HepG2 (cell line): ENCODE data around the gene SAMD4A. TPM values are rescaled to one million over a fixed set of nuclear protein-coding genes. Genes with fewer than 3 reads are reported as not detected.
A peak's percentile ranks its signal among the peaks of the same experiment; 100 is the strongest.

Source experiments
- DR1 ChIP-seq: sonication (generic); formaldehyde crosslinking; IDR thresholded peaks from 2 replicates; pipeline ENCODE4 v1.8.0; 2021; ENCODE audit warnings: mild to moderate bottlenecking, missing genetic modification reagents, inconsistent platforms
- EEA1 ChIP-seq: sonication (generic); formaldehyde crosslinking; IDR thresholded peaks from 2 replicates; pipeline ENCODE4 v1.5.1; 2020; ENCODE audit warnings: mild to moderate bottlenecking, missing genetic modification reagents, borderline replicate concordance
- PHF21A ChIP-seq: sonication (generic); formaldehyde crosslinking; IDR thresholded peaks from 2 replicates; pipeline ENCODE4 v1.5.0; 2020; ENCODE audit warnings: mild to moderate bottlenecking, missing genetic modification reagents
- TCF7 ChIP-seq: sonication (generic); IDR thresholded peaks from 2 replicates; pipeline ENCODE4 v1.6.1; 2016; ENCODE audit warnings: antibody characterized with exemption, low read depth
- ZNF619 ChIP-seq: sonication (generic); formaldehyde crosslinking; IDR thresholded peaks from 2 replicates; pipeline ENCODE4 v1.4.0; 2020; ENCODE audit warnings: mild to moderate bottlenecking, missing genetic modification reagents
- ZNF746 ChIP-seq: sonication (generic); formaldehyde crosslinking; IDR thresholded peaks from 2 replicates; pipeline ENCODE4 v1.8.0; 2022; ENCODE audit warnings: mild to moderate bottlenecking, missing genetic modification reagents
- polyA plus RNA-seq, 8 experiments: library from polyadenylated mRNA; depleted of rRNA in 3 of 8; stranded (reverse) in 7 of 8; unstranded in 1 of 8; fragments of >200 nt; fragmentation: Illumina TruSeq in 4 of 8; extraction: Trizol in 4 of 8; gene quantifications; 2 replicates each; pipeline versions ENCODE4 v1.2.1 to v1.2.3, GENCODE V29; 2011 to 2016; ENCODE audit warnings: low read depth in 4 of 8, missing spikeins in 1 of 8, mixed read lengths in 1 of 8; ENCODE audit not compliant: insufficient read depth in 1 of 8
- total RNA-seq, 5 experiments: library from RNA; depleted of rRNA; stranded (reverse); fragments of >200 nt; fragmentation: Illumina TruSeq; extraction: Trizol; gene quantifications; 2 replicates each; pipeline ENCODE4 v1.2.3, GENCODE V29; 2016; ENCODE audit warnings: low read depth in 1 of 5
- TF ChIP-seq, protein P1 (sequence below): sonication (generic); formaldehyde crosslinking; IDR thresholded peaks from 2 replicates; pipeline ENCODE4 v1.5.0; 2020; ENCODE audit warnings: missing genetic modification reagents
- TF ChIP-seq, protein P2 (sequence below): sonication (generic); formaldehyde crosslinking; IDR thresholded peaks from 2 replicates; pipeline ENCODE4 v1.4.0; 2020; ENCODE audit warnings: missing genetic modification reagents, mild to moderate bottlenecking, borderline replicate concordance
- TF ChIP-seq, protein P3 (sequence below): IDR thresholded peaks from 2 replicates; pipeline ENCODE4 v1.6.1; 2016; ENCODE audit warnings: control low read depth
- TF ChIP-seq, protein P4 (sequence below): sonication (generic); formaldehyde crosslinking; IDR thresholded peaks from 2 replicates; pipeline ENCODE4 v1.4.0; 2020; ENCODE audit warnings: missing genetic modification reagents, borderline replicate concordance
- TF ChIP-seq, protein P5 (sequence below): IDR thresholded peaks from 2 replicates; pipeline ENCODE4 v1.6.1; 2016; ENCODE audit warnings: low read depth, missing genetic modification reagents, missing compliant biosample characterization
- TF ChIP-seq, protein P6 (sequence below): sonication (generic); formaldehyde crosslinking; IDR thresholded peaks from 2 replicates; pipeline ENCODE4 v1.5.0; 2020; ENCODE audit warnings: mild to moderate bottlenecking, missing genetic modification reagents, borderline replicate concordance

SAMD4A gene
- total and polyA plus RNA-seq, 2 of the 13 experiments (the other 11 are each of a cell fraction or from before 2014, with no cell fraction given) = 11.8 to 13.0 TPM

DNA sequence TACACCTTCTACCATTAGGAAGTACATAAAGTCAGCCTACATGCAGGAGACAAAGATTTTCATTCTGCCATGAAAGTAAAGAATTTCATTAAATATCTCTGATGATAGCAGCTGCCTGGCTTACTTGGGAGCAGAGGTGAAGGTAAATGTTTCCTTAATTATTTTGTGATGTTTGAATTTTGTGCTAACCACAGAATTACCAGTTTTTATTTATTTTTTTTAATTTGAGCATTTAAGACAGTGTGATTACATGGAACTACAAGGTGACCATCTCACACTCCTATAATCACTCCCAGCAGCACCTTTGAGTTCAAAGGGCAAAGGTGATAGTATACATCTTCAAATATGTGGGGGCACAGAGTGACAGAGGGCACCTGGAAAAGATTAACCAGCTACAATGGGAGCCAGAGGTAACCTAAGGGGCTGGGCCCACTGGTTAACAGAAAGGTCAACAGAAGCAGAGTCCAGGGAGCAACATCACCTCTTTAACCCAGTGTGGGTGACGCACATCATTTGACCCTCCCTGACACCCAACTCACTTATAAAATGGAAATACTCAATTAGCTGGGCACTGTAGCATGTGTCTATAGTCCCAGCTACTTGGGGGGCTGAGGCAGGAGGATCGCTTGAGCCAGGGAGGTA, 270.7 kb downstream of the SAMD4A start (continued):
- TF ChIP-seq, protein P1, sequence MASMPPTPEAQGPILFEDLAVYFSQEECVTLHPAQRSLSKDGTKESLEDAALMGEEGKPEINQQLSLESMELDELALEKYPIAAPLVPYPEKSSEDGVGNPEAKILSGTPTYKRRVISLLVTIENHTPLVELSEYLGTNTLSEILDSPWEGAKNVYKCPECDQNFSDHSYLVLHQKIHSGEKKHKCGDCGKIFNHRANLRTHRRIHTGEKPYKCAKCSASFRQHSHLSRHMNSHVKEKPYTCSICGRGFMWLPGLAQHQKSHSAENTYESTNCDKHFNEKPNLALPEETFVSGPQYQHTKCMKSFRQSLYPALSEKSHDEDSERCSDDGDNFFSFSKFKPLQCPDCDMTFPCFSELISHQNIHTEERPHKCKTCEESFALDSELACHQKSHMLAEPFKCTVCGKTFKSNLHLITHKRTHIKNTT = no peak
- no peak for TF ChIP-seq EEA1 (CRISPR knock-in tag)
- TF ChIP-seq, protein P2, sequence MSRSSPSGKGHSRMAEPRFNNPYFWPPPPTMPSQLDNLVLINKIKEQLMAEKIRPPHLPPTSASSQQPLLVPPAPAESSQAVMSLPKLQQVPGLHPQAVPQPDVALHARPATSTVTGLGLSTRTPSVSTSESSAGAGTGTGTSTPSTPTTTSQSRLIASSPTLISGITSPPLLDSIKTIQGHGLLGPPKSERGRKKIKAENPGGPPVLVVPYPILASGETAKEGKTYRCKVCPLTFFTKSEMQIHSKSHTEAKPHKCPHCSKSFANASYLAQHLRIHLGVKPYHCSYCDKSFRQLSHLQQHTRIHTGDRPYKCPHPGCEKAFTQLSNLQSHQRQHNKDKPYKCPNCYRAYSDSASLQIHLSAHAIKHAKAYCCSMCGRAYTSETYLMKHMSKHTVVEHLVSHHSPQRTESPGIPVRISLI = peak; percentile 56; the same call in 1 of the 2 replicates
- TF ChIP-seq, protein P3, sequence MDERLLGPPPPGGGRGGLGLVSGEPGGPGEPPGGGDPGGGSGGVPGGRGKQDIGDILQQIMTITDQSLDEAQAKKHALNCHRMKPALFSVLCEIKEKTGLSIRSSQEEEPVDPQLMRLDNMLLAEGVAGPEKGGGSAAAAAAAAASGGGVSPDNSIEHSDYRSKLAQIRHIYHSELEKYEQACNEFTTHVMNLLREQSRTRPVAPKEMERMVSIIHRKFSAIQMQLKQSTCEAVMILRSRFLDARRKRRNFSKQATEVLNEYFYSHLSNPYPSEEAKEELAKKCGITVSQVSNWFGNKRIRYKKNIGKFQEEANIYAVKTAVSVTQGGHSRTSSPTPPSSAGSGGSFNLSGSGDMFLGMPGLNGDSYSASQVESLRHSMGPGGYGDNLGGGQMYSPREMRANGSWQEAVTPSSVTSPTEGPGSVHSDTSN (CRISPR knock-in tag) = no peak
- TF ChIP-seq, protein P4, sequence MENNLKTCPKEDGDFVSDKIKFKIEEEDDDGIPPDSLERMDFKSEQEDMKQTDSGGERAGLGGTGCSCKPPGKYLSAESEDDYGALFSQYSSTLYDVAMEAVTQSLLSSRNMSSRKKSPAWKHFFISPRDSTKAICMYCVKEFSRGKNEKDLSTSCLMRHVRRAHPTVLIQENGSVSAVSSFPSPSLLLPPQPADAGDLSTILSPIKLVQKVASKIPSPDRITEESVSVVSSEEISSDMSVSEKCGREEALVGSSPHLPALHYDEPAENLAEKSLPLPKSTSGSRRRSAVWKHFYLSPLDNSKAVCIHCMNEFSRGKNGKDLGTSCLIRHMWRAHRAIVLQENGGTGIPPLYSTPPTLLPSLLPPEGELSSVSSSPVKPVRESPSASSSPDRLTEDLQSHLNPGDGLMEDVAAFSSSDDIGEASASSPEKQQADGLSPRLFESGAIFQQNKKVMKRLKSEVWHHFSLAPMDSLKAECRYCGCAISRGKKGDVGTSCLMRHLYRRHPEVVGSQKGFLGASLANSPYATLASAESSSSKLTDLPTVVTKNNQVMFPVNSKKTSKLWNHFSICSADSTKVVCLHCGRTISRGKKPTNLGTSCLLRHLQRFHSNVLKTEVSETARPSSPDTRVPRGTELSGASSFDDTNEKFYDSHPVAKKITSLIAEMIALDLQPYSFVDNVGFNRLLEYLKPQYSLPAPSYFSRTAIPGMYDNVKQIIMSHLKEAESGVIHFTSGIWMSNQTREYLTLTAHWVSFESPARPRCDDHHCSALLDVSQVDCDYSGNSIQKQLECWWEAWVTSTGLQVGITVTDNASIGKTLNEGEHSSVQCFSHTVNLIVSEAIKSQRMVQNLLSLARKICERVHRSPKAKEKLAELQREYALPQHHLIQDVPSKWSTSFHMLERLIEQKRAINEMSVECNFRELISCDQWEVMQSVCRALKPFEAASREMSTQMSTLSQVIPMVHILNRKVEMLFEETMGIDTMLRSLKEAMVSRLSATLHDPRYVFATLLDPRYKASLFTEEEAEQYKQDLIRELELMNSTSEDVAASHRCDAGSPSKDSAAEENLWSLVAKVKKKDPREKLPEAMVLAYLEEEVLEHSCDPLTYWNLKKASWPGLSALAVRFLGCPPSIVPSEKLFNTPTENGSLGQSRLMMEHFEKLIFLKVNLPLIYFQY (CRISPR knock-in tag) = peak; percentile 37; the same call in 1 of the 2 replicates
- TF ChIP-seq ZNF746 (CRISPR knock-in tag) = peak; percentile 66; the same call in 1 of the 2 replicates
- TF ChIP-seq TCF7 = peak; percentile 67
- TF ChIP-seq, protein P5, sequence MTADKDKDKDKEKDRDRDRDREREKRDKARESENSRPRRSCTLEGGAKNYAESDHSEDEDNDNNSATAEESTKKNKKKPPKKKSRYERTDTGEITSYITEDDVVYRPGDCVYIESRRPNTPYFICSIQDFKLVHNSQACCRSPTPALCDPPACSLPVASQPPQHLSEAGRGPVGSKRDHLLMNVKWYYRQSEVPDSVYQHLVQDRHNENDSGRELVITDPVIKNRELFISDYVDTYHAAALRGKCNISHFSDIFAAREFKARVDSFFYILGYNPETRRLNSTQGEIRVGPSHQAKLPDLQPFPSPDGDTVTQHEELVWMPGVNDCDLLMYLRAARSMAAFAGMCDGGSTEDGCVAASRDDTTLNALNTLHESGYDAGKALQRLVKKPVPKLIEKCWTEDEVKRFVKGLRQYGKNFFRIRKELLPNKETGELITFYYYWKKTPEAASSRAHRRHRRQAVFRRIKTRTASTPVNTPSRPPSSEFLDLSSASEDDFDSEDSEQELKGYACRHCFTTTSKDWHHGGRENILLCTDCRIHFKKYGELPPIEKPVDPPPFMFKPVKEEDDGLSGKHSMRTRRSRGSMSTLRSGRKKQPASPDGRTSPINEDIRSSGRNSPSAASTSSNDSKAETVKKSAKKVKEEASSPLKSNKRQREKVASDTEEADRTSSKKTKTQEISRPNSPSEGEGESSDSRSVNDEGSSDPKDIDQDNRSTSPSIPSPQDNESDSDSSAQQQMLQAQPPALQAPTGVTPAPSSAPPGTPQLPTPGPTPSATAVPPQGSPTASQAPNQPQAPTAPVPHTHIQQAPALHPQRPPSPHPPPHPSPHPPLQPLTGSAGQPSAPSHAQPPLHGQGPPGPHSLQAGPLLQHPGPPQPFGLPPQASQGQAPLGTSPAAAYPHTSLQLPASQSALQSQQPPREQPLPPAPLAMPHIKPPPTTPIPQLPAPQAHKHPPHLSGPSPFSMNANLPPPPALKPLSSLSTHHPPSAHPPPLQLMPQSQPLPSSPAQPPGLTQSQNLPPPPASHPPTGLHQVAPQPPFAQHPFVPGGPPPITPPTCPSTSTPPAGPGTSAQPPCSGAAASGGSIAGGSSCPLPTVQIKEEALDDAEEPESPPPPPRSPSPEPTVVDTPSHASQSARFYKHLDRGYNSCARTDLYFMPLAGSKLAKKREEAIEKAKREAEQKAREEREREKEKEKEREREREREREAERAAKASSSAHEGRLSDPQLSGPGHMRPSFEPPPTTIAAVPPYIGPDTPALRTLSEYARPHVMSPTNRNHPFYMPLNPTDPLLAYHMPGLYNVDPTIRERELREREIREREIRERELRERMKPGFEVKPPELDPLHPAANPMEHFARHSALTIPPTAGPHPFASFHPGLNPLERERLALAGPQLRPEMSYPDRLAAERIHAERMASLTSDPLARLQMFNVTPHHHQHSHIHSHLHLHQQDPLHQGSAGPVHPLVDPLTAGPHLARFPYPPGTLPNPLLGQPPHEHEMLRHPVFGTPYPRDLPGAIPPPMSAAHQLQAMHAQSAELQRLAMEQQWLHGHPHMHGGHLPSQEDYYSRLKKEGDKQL (CRISPR knock-in tag) = peak; percentile 59; the same call in 1 of the 2 replicates
- TF ChIP-seq PHF21A (CRISPR knock-in tag) = peak; percentile 92
- no peak for TF ChIP-seq ZNF619 (CRISPR knock-in tag)
- no peak for TF ChIP-seq DR1
- TF ChIP-seq, protein P6, sequence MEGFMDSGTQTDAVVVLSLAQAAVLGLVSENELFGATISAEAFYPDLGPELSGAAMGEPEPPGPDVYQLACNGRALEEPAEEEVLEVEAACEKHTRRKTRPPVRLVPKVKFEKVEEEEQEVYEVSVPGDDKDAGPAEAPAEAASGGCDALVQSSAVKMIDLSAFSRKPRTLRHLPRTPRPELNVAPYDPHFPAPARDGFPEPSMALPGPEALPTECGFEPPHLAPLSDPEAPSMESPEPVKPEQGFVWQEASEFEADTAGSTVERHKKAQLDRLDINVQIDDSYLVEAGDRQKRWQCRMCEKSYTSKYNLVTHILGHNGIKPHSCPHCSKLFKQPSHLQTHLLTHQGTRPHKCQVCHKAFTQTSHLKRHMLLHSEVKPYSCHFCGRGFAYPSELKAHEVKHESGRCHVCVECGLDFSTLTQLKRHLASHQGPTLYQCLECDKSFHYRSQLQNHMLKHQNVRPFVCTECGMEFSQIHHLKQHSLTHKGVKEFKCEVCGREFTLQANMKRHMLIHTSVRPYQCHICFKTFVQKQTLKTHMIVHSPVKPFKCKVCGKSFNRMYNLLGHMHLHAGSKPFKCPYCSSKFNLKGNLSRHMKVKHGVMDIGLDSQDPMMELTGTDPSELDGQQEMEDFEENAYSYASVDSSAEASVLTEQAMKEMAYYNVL (CRISPR knock-in tag) = peak; percentile 29; the same call in 1 of the 2 replicates
